Eye (tissue), 1 donor: ENCODE results near the gene TMEM131.

Source experiments
- DNase-seq: peaks from one replicate; pipeline ENCODE4 v3.0.0-alpha.2; 2015

TMEM131 gene

GRCh38 chr2:97752342-97753334 is 243.1 kb downstream of the TMEM131 start:
- no peak for DNase-seq

- DNase-seq = no peak
Observed at GRCh38 chr2:97751752-97752151, 244.0 kb downstream of the TMEM131 start.

GRCh38 chr2:97750017-97750416 is 245.7 kb downstream of the TMEM131 start:
- DNase-seq = no peak

GRCh38 chr2:97749581-97749980 is 246.2 kb downstream of the TMEM131 start:
- no peak for DNase-seq

GRCh38 chr2:97747716-97748115 is 248.0 kb downstream of the TMEM131 start:
- DNase-seq = peak; percentile 7

- DNase-seq = no peak
Observed at GRCh38 chr2:97747285-97747684, 248.5 kb downstream of the TMEM131 start.

GRCh38 chr2:97745474-97746174 is 250.1 kb downstream of the TMEM131 start:
- DNase-seq = no peak

- no peak for DNase-seq
Observed at GRCh38 chr2:97743913-97744312, 251.8 kb downstream of the TMEM131 start.

GRCh38 chr2:97742381-97742847 is 253.3 kb downstream of the TMEM131 start:
- DNase-seq = no peak

GRCh38 chr2:97741686-97742085 is 254.1 kb downstream of the TMEM131 start:
- DNase-seq = no peak

GRCh38 chr2:97741251-97741650 is 254.5 kb downstream of the TMEM131 start:
- DNase-seq = no peak

GRCh38 chr2:97740590-97741182 is 255.1 kb downstream of the TMEM131 start:
- peak; percentile 68 for DNase-seq

GRCh38 chr2:97739893-97740245 is 255.9 kb downstream of the TMEM131 start:
- DNase-seq = no peak

GRCh38 chr2:97739020-97739892 is 256.5 kb downstream of the TMEM131 start:
- no peak for DNase-seq

GRCh38 chr2:97738179-97739019 is 257.3 kb downstream of the TMEM131 start:
- DNase-seq = no peak

GRCh38 chr2:97737421-97738178 is 258.1 kb downstream of the TMEM131 start:
- no peak for DNase-seq

- no peak for DNase-seq
Observed at GRCh38 chr2:97736608-97737330, 259.0 kb downstream of the TMEM131 start.

GRCh38 chr2:97736185-97736584 is 259.6 kb downstream of the TMEM131 start:
- no peak for DNase-seq

- DNase-seq = no peak
Observed at GRCh38 chr2:97735161-97735561, 260.6 kb downstream of the TMEM131 start.
